Measurements from ENCODE around the gene GID4. TPM values are rescaled to one million over a fixed set of nuclear protein-coding genes. Genes with fewer than 3 reads are reported as not detected.

The GID4 gene
- polyA plus RNA-seq, 3 donors: 4.8 to 7.9 (median 5.9) TPM

GRCh38 chr17:18076936-18077335 is 37.7 kb downstream of the GID4 start:
- no peak overlapping the region for H3K27ac ChIP-seq (ENCODE audit: low read depth, low read length)
- 59 to 75% (median 60%) methylated on average over 7 of the region's 7 CpGs for WGBS, 3 donors

- WGBS, 3 donors: 60 to 75% (median 73%) methylated on average over 4 of the region's 4 CpGs
- no peak overlapping the region for H3K27ac ChIP-seq (ENCODE audit: low read depth, low read length)
These were observed 40.3 kb downstream of the GID4 start for GRCh38 chr17:18079543-18079942.

GRCh38 chr17:18084256-18084655 is 45.0 kb downstream of the GID4 start:
- WGBS, 3 donors: 83 to 88% (median 84%) methylated on average over 4 of the region's 4 CpGs
- no peak overlapping the region for H3K27ac ChIP-seq (ENCODE audit: low read depth, low read length)

- no peak within 1 kb of the TSS for H3K27ac ChIP-seq (ENCODE audit: low read depth, low read length)
- WGBS, 3 donors: 0 to 1% (median 1%) methylated on average over 52 of the region's 52 CpGs
These were observed 48.6 kb downstream of the GID4 start, which contains the start of gene DRG2 for GRCh38 chr17:18087610-18088491. Gene DRG2 (plus strand): TSS chr17:18087948. CDS start chr17:18088024, 76 bp downstream.

GRCh38 chr17:18089613-18090012 is 50.4 kb downstream of the GID4 start:
- no peak overlapping the region for H3K27ac ChIP-seq (ENCODE audit: low read depth, low read length)
- WGBS, 3 donors: 96 to 100% (median 98%) methylated on average over 2 of the region's 2 CpGs

GRCh38 chr17:18093616-18094408 is 54.6 kb downstream of the GID4 start:
- 76 to 79% (median 78%) methylated on average over 15 of the region's 15 CpGs for WGBS, 3 donors
- no peak overlapping the region for H3K27ac ChIP-seq (ENCODE audit: low read depth, low read length)

GRCh38 chr17:18094409-18094807 is 55.2 kb downstream of the GID4 start:
- no peak overlapping the region for H3K27ac ChIP-seq (ENCODE audit: low read depth, low read length)
- WGBS, 3 donors: 94 to 98% (median 96%) methylated on average over 10 of the region's 10 CpGs

GRCh38 chr17:18099516-18099915 is 60.3 kb downstream of the GID4 start:
- WGBS, 3 donors: 87 to 92% (median 90%) methylated on average over 14 of the region's 14 CpGs
- H3K27ac ChIP-seq (ENCODE audit: low read depth, low read length): no peak overlapping the region

GRCh38 chr17:18100616-18101015 is 61.4 kb downstream of the GID4 start:
- WGBS, 3 donors: 81 to 84% (median 83%) methylated on average over 10 of the region's 10 CpGs
- H3K27ac ChIP-seq (ENCODE audit: low read depth, low read length): no peak overlapping the region

- WGBS, 3 donors: 84 to 88% (median 86%) methylated on average over 9 of the region's 9 CpGs
- H3K27ac ChIP-seq (ENCODE audit: low read depth, low read length): no peak overlapping the region
These were observed 62.6 kb downstream of the GID4 start for GRCh38 chr17:18101828-18102227.

- no peak overlapping the region for H3K27ac ChIP-seq (ENCODE audit: low read depth, low read length)
- WGBS, 3 donors: 62 to 86% (median 66%) methylated on average over 3 of the region's 3 CpGs
These were observed 63.4 kb downstream of the GID4 start for GRCh38 chr17:18102640-18103039.

- WGBS, 3 donors: 86 to 97% (median 94%) methylated on average over 3 of the region's 3 CpGs
- H3K27ac ChIP-seq (ENCODE audit: low read depth, low read length): no peak overlapping the region
These were observed 65.8 kb downstream of the GID4 start for GRCh38 chr17:18105027-18105426.

- 83 to 95% (median 90%) methylated on average over 6 of the region's 6 CpGs for WGBS, 3 donors
- no peak overlapping the region for H3K27ac ChIP-seq (ENCODE audit: low read depth, low read length)
These were observed 66.4 kb downstream of the GID4 start for GRCh38 chr17:18105595-18105994.

GRCh38 chr17:18106211-18106610 is 67.0 kb downstream of the GID4 start:
- H3K27ac ChIP-seq (ENCODE audit: low read depth, low read length): no peak overlapping the region
- 84 to 94% (median 92%) methylated on average over 9 of the region's 9 CpGs for WGBS, 3 donors

- no peak overlapping the region for H3K27ac ChIP-seq (ENCODE audit: low read depth, low read length)
- 86 to 91% (median 91%) methylated on average over 14 of the region's 14 CpGs for WGBS, 3 donors
These were observed 68.0 kb downstream of the GID4 start for GRCh38 chr17:18107061-18107790.

GRCh38 chr17:18107971-18108370 is 68.8 kb downstream of the GID4 start:
- WGBS, 3 donors: 66 to 84% (median 79%) methylated on average over 6 of the region's 6 CpGs
- no peak overlapping the region for H3K27ac ChIP-seq (ENCODE audit: low read depth, low read length)

- 67 to 76% (median 75%) methylated on average over 17 of the region's 17 CpGs for WGBS, 3 donors
- H3K27ac ChIP-seq (ENCODE audit: low read depth, low read length): no peak within 1 kb of the TSS
These were observed 69.4 kb downstream of the GID4 start, which contains the start of gene MYO15A for GRCh38 chr17:18108401-18109312. Gene MYO15A (plus strand): TSS chr17:18108756. CDS start chr17:18118801, 10,045 bp downstream.
